Thyroid gland (tissue), 4 donors: ENCODE data around the gene USP6NL. TPM values are rescaled to one million over a fixed set of nuclear protein-coding genes. Genes with fewer than 3 reads are reported as not detected.

Experiments
- DNase-seq, 2 donors: peaks; one replicate each; pipeline ENCODE4 v3.0.0-alpha.2; 2019
- H3K27ac ChIP-seq, 3 donors: fragments of 200-600 bp; sonication (generic); 1 replicate in 2 of 3; 2 replicates in 1 of 3; pipeline ENCODE4 v1.5.1; 2016 to 2019; ENCODE audit warnings: mild to moderate bottlenecking in 1 of 3, moderate library complexity in 1 of 3
- H3K27me3 ChIP-seq: fragments of 200-600 bp; sonication (generic); one replicate; pipeline ENCODE4 v1.5.1; 2019
- H3K36me3 ChIP-seq, 2 donors: fragments of 200-600 bp; sonication (generic); one replicate each; pipeline ENCODE4 v1.5.1; 2016 to 2019
- H3K4me1 ChIP-seq, 2 donors: fragments of 200-600 bp; sonication (generic); one replicate each; pipeline ENCODE4 v1.5.1; 2017 to 2019
- H3K4me3 ChIP-seq, 3 donors: fragments of 200-600 bp; sonication (generic); replicated peaks in 1 of 3; 1 replicate in 2 of 3; 2 replicates in 1 of 3; pipeline ENCODE4 v1.5.1; 2016; ENCODE audit warnings: mild to moderate bottlenecking in 1 of 3
- H3K9me3 ChIP-seq: fragments of 200-600 bp; sonication (generic); one replicate; pipeline ENCODE4 v1.5.1; 2017
- CTCF ChIP-seq, 6 experiments: fragments of 200-600 bp in 3 of 6; fragments of 450-650 bp in 3 of 6; sonication (generic) in 3 of 6; IDR thresholded peaks; one replicate each; pipeline ENCODE4 v1.5.1; 2016 to 2019; ENCODE audit warnings: antibody characterized with exemption in 6 of 6, mild to moderate bottlenecking in 2 of 6, inconsistent platforms in 1 of 6, moderate library complexity in 1 of 6
- POLR2A ChIP-seq, 2 donors: fragments of 450-650 bp; IDR thresholded peaks; one replicate each; pipeline ENCODE4 v1.6.1; 2017; ENCODE audit warnings: antibody characterized with exemption in 2 of 2, mild to moderate bottlenecking in 2 of 2, moderate library complexity in 1 of 2
- WGBS, 2 donors: methylation state at CpG; one replicate each; pipeline ENCODE4 v1.1.5; 2017; 5-methylcytosine and 5-hydroxymethylcytosine counted together
- intact Hi-C: fragments of 100-400 bp; cut with DNase I; formaldehyde crosslinking; loops from one replicate; pipeline ENCODE4 v1.15.1; 2023
- total RNA-seq, 4 donors: library from RNA; depleted of rRNA; stranded (reverse); fragments of >200 nt; gene quantifications; one replicate each; pipeline ENCODE4 v1.2.3, GENCODE V29; 2016

Gene USP6NL
- total RNA-seq, 4 donors from 2014 or later: 16.7 to 24.3 (median 17.8) TPM

- intact Hi-C loops: no loop called here
- H3K36me3 ChIP-seq: no peaks in the 10 kb centered on the region
- peaks cover 0 to 8% of the 10 kb centered on the region in 2 donors for H3K4me1 ChIP-seq
- DNase-seq: no peak
- no peak overlapping the region for H3K4me3 ChIP-seq
- H3K27ac ChIP-seq: no peak overlapping the region
- TF ChIP-seq POLR2A (IDR thresholded peaks at IDR 0.05) (no peak), CTCF (IDR thresholded peaks at IDR 0.05) (no peak)
- H3K9me3 ChIP-seq: no peaks in the 10 kb centered on the region
- no peaks in the 10 kb centered on the region for H3K27me3 ChIP-seq
- WGBS, 2 donors: 97% methylated on average over 4 of the region's 4 CpGs
These were observed 60.3 kb downstream of the USP6NL start for GRCh38 chr10:11551104-11551503.

GRCh38 chr10:11548768-11549099 is 62.7 kb downstream of the USP6NL start:
- peaks cover 0 to 8% of the 10 kb centered on the region in 2 donors for H3K4me1 ChIP-seq
- no peak overlapping the region for H3K4me3 ChIP-seq
- no peaks in the 10 kb centered on the region for H3K36me3 ChIP-seq
- DNase-seq: no peak
- H3K9me3 ChIP-seq: no peaks in the 10 kb centered on the region
- intact Hi-C loops: no loop called here
- H3K27ac ChIP-seq: no peak overlapping the region
- no peaks in the 10 kb centered on the region for H3K27me3 ChIP-seq
- no peak for TF ChIP-seq POLR2A (IDR thresholded peaks at IDR 0.05)
- TF ChIP-seq CTCF (IDR thresholded peaks at IDR 0.05): no peak
- WGBS, 2 donors: 89 to 93% methylated on average over 2 of the region's 2 CpGs

GRCh38 chr10:11548065-11548767 is 63.2 kb downstream of the USP6NL start:
- DNase-seq: no peak
- H3K9me3 ChIP-seq: no peaks in the 10 kb centered on the region
- intact Hi-C loops: no loop called here
- 87 to 96% methylated on average over 1 of the region's 1 CpG for WGBS, 2 donors
- H3K36me3 ChIP-seq: no peaks in the 10 kb centered on the region
- TF ChIP-seq CTCF (IDR thresholded peaks at IDR 0.05): no peak
- no peak for TF ChIP-seq POLR2A (IDR thresholded peaks at IDR 0.05)
- peaks cover 0 to 8% of the 10 kb centered on the region in 2 donors for H3K4me1 ChIP-seq
- no peaks in the 10 kb centered on the region for H3K27me3 ChIP-seq
- no peak overlapping the region for H3K27ac ChIP-seq
- no peak overlapping the region for H3K4me3 ChIP-seq

- Histone ChIP-seq H3K9me3 (no peaks in the 10 kb centered on the region), H3K36me3 (no peaks in the 10 kb centered on the region), H3K4me1 (no peaks in the 10 kb centered on the region), H3K27ac (no peak overlapping the region), H3K4me3 (no peak overlapping the region), H3K27me3 (no peaks in the 10 kb centered on the region)
- no peak for DNase-seq
- TF ChIP-seq POLR2A (IDR thresholded peaks at IDR 0.05): no peak
- TF ChIP-seq CTCF (IDR thresholded peaks at IDR 0.05): no peak
- intact Hi-C loops: no loop called here
- WGBS, 2 donors: 77 to 85% methylated on average over 4 of the region's 4 CpGs
These were observed 64.9 kb downstream of the USP6NL start for GRCh38 chr10:11546581-11546980.

- Histone ChIP-seq H3K27me3 (no peaks in the 10 kb centered on the region), H3K27ac (no peak overlapping the region), H3K4me3 (no peak overlapping the region), H3K36me3 (no peaks in the 10 kb centered on the region), H3K4me1 (peaks cover 0 to 4% of the 10 kb centered on the region in 2 donors), H3K9me3 (no peaks in the 10 kb centered on the region)
- TF ChIP-seq CTCF (IDR thresholded peaks at IDR 0.05) (no peak), POLR2A (IDR thresholded peaks at IDR 0.05) (no peak)
- intact Hi-C loops: no loop called here
- WGBS, 2 donors: 89% methylated on average over 3 of the region's 3 CpGs
- DNase-seq: no peak
These were observed 70.2 kb downstream of the USP6NL start for GRCh38 chr10:11541296-11541695.
